ENCODE results near the gene LSM8.

Gene LSM8

DNA sequence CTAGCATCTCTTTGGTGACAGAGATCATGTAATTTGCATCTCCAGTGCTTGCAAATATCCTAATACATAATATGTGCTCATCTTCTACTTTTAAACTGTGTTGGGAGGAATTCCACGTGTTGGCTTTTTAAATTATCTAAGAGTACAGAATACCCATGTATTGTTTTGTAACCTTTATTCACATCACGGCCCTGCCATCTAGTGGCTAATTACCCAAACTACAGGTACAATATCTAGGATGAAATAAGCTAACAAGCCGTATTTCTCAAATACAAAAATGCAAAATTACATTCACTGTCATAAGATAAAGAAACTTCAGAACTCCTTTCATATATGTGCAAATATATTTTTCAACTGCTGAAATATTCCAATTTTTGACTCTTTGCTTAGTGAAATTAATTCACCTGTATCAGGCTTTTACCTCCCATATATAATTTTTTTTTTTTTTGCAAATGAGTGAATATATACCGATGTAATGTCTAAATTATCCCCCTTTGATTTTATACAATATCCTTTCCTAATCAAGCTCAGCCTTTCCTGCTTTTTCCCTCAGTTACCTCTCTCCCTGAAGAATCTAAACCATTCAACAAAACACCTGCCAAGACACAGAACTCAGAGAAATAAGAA lies 30.3 kb upstream of the LSM8 start:
- Histone ChIP-seq H3K9ac (no peak overlapping the region), H3K4me2 (no peak overlapping the region), H2AFZ (ENCODE audit: low read depth) (no peak overlapping the region), H3K27me3 (ENCODE audit: insufficient read depth, low read depth) (no peaks in the 10 kb centered on the region), H3K36me3 (ENCODE audit: insufficient read depth) (no peaks in the 10 kb centered on the region), H3K4me1 (ENCODE audit: low read depth, poor library complexity, severe bottlenecking) (no peaks in the 10 kb centered on the region), H4K20me1 (ENCODE audit: insufficient read depth) (no peaks in the 10 kb centered on the region), H3K27ac (no peak overlapping the region), H3K4me3 (IDR thresholded peaks at IDR 0.05; ENCODE audit: insufficient read depth, low read depth, low read length) (no peak overlapping the region), H3K79me2 (ENCODE audit: insufficient read depth, low read depth) (no peaks in the 10 kb centered on the region)
- TF ChIP-seq, protein P1, sequence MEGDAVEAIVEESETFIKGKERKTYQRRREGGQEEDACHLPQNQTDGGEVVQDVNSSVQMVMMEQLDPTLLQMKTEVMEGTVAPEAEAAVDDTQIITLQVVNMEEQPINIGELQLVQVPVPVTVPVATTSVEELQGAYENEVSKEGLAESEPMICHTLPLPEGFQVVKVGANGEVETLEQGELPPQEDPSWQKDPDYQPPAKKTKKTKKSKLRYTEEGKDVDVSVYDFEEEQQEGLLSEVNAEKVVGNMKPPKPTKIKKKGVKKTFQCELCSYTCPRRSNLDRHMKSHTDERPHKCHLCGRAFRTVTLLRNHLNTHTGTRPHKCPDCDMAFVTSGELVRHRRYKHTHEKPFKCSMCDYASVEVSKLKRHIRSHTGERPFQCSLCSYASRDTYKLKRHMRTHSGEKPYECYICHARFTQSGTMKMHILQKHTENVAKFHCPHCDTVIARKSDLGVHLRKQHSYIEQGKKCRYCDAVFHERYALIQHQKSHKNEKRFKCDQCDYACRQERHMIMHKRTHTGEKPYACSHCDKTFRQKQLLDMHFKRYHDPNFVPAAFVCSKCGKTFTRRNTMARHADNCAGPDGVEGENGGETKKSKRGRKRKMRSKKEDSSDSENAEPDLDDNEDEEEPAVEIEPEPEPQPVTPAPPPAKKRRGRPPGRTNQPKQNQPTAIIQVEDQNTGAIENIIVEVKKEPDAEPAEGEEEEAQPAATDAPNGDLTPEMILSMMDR (conservative IDR thresholded peaks at IDR 0.05; ENCODE audit: low read depth, low read length): peak; percentile 93

DNA sequence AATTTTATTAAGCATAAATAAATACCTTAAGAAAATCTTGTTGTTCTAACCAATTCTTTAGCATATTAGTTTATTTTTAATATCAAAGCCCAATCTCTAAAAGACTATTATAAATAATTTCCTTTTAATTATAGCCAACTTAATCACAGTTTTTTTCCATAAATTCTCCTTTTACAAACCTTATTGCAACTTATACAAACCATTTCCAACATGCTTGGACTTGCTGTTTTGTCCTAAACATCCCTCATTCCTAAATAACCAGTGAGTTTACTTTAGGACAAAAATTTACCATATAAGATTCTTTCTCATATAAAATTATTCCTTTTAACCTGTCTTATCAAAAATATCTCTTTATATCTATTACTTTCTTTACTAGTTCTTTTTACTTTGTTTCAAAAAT lies 25.2 kb upstream of the LSM8 start:
- H3K4me1 ChIP-seq (ENCODE audit: low read depth, poor library complexity, severe bottlenecking): no peaks in the 10 kb centered on the region
- no peak overlapping the region for H3K4me3 ChIP-seq (IDR thresholded peaks at IDR 0.05; ENCODE audit: insufficient read depth, low read depth, low read length)
- no peaks in the 10 kb centered on the region for H4K20me1 ChIP-seq (ENCODE audit: insufficient read depth)
- H3K27ac ChIP-seq: no peak overlapping the region
- H3K36me3 ChIP-seq (ENCODE audit: insufficient read depth): no peaks in the 10 kb centered on the region
- H2AFZ ChIP-seq (ENCODE audit: low read depth): no peak overlapping the region
- no peak overlapping the region for H3K9ac ChIP-seq
- H3K79me2 ChIP-seq (ENCODE audit: insufficient read depth, low read depth): no peaks in the 10 kb centered on the region
- TF ChIP-seq, protein P1 (conservative IDR thresholded peaks at IDR 0.05; ENCODE audit: low read depth, low read length): no peak
- no peak overlapping the region for H3K4me2 ChIP-seq
- no peaks in the 10 kb centered on the region for H3K27me3 ChIP-seq (ENCODE audit: insufficient read depth, low read depth)

DNA sequence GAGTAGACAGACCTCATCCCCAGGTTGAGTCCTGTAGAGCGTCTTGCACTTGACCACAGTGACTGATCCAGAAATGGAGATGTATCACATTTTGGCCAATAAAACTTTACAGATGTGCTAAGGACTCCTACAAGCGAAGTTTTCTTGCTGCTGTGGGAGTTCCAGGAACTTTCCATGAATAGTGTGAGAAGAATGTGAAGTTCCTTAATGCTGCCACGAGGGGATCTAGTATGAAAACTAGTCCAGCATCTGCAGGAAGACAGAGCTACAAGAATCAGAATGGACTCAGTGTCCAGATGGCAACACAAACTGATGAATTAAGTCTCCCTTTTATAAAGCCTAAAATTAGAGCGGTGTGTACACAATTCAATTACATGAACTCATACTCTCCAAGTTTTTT lies 14.8 kb upstream of the LSM8 start:
- Histone ChIP-seq H4K20me1 (ENCODE audit: insufficient read depth) (no peaks in the 10 kb centered on the region), H3K4me3 (IDR thresholded peaks at IDR 0.05; ENCODE audit: insufficient read depth, low read depth, low read length) (no peak overlapping the region), H3K4me1 (ENCODE audit: low read depth, poor library complexity, severe bottlenecking) (no peaks in the 10 kb centered on the region), H3K27ac (no peak overlapping the region), H3K36me3 (ENCODE audit: insufficient read depth) (no peaks in the 10 kb centered on the region), H3K79me2 (ENCODE audit: insufficient read depth, low read depth) (no peaks in the 10 kb centered on the region), H3K27me3 (ENCODE audit: insufficient read depth, low read depth) (no peaks in the 10 kb centered on the region), H3K4me2 (no peak overlapping the region), H2AFZ (ENCODE audit: low read depth) (no peak overlapping the region), H3K9ac (no peak overlapping the region)
- TF ChIP-seq, protein P1 (conservative IDR thresholded peaks at IDR 0.05; ENCODE audit: low read depth, low read length): no peak

DNA sequence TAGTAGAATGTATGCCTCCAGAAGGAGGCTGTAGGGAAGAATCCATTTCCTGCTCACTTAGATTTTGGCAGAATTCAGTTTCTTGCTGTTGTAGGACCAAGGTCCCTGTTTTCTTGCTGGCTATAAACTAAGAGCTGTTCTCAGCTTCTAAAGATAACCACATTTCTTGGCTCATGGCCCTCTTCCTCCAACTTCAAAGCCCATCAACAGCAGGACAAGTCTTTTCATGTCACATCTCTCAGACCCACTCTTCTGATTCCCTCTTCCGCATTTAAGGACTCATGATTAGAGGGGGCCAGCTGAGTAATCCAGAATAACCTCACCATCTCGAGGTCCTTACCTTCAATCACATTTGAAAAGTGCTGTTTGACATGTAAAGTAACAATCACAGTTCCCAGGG lies 8.2 kb upstream of the LSM8 start:
- Histone ChIP-seq H2AFZ (ENCODE audit: low read depth) (no peak overlapping the region), H3K36me3 (ENCODE audit: insufficient read depth) (no peaks in the 10 kb centered on the region), H3K4me2 (no peak overlapping the region), H3K27me3 (ENCODE audit: insufficient read depth, low read depth) (no peaks in the 10 kb centered on the region), H4K20me1 (ENCODE audit: insufficient read depth) (no peaks in the 10 kb centered on the region), H3K4me3 (IDR thresholded peaks at IDR 0.05; ENCODE audit: insufficient read depth, low read depth, low read length) (no peak overlapping the region), H3K79me2 (ENCODE audit: insufficient read depth, low read depth) (no peaks in the 10 kb centered on the region), H3K27ac (no peak overlapping the region), H3K9ac (no peak overlapping the region), H3K4me1 (ENCODE audit: low read depth, poor library complexity, severe bottlenecking) (no peaks in the 10 kb centered on the region)
- TF ChIP-seq, protein P1 (conservative IDR thresholded peaks at IDR 0.05; ENCODE audit: low read depth, low read length): no peak
